Measurements from ENCODE around the gene SRSF10. TPM values are rescaled to one million over a fixed set of nuclear protein-coding genes. Genes with fewer than 3 reads are reported as not detected.

SRSF10 gene
- total RNA-seq: 100 to 1,000 TPM in 1 of 4 donors, 10 to 100 TPM in 3; 80.6 to 105 (median 93.9) TPM
- polyA plus RNA-seq: 10 to 100 TPM; 42.6 to 61.5 (median 55.9) TPM

- DNase-seq: peak; percentile 100
- intact Hi-C loops (cut with DNase I): loop anchor here (2.0 kb wide), 1 partner anchor 35 kb away; no protein-coding TSS in a partner anchor
- H3K27ac ChIP-seq: peak within 1 kb of the TSS; percentile 96 to 100 (median 98)
- no peaks in the 10 kb centered on the region for H3K27me3 ChIP-seq
- TF ChIP-seq EP300 (IDR thresholded peaks at IDR 0.05): peak in 1 of 4 donors; percentile 62
- peak; percentile 99 to 100 (median 100) for TF ChIP-seq POLR2AphosphoS5 (IDR thresholded peaks at IDR 0.05)
- TF ChIP-seq POLR2A (IDR thresholded peaks at IDR 0.05): peak; percentile 99
- TF ChIP-seq, protein P1, sequence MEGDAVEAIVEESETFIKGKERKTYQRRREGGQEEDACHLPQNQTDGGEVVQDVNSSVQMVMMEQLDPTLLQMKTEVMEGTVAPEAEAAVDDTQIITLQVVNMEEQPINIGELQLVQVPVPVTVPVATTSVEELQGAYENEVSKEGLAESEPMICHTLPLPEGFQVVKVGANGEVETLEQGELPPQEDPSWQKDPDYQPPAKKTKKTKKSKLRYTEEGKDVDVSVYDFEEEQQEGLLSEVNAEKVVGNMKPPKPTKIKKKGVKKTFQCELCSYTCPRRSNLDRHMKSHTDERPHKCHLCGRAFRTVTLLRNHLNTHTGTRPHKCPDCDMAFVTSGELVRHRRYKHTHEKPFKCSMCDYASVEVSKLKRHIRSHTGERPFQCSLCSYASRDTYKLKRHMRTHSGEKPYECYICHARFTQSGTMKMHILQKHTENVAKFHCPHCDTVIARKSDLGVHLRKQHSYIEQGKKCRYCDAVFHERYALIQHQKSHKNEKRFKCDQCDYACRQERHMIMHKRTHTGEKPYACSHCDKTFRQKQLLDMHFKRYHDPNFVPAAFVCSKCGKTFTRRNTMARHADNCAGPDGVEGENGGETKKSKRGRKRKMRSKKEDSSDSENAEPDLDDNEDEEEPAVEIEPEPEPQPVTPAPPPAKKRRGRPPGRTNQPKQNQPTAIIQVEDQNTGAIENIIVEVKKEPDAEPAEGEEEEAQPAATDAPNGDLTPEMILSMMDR (IDR thresholded peaks at IDR 0.05): peak in 1 of 4 experiments; percentile 33
- H3K4me1 ChIP-seq: peaks cover 0 to 63% (median 53%) of the 10 kb centered on the region in 4 donors
- H3K4me3 ChIP-seq: peak within 1 kb of the TSS; percentile 80 to 97 (median 86)
- no peaks in the 10 kb centered on the region for H3K36me3 ChIP-seq
- no peaks in the 10 kb centered on the region for H3K9me3 ChIP-seq
- 1% methylated on average over 84 of the region's 84 CpGs for WGBS, 2 donors
Measured at GRCh38 chr1:23979881-23980727, at the start of gene SRSF10. SRSF10 (minus strand) TSS chr1:23980327; CDS start chr1:23980255, 72 bp downstream.

DNA sequence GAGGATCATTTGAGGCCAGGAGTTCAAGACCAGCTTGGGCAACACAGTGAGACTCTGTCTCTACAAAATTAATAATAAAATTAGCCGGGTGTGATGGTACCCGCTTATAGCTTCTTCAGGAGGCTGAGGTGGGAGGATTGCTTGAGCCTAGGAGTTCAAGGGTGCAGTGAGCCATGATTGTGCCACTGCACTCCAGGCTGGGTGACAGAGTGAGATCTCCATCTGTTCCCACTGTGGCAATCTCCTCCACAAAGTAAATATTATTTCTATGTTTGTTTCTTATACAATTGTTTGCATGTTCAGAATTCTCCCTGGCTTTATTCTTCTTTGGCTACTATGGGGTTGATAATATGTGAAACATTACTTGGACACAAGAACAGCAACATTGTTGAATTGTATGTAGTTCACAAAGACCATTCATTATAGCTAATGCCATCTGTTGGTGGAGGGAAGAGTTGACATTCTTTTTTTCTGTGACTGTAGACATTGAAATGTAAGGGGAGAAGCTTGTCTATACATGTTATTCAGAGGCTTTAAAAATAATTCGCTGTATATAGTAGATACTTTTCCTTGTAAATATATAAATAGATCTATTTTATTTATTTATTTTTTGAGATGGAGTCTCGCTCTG lies 47.8 kb upstream of the SRSF10 start:
- H3K9me3 ChIP-seq: no peaks in the 10 kb centered on the region

DNA sequence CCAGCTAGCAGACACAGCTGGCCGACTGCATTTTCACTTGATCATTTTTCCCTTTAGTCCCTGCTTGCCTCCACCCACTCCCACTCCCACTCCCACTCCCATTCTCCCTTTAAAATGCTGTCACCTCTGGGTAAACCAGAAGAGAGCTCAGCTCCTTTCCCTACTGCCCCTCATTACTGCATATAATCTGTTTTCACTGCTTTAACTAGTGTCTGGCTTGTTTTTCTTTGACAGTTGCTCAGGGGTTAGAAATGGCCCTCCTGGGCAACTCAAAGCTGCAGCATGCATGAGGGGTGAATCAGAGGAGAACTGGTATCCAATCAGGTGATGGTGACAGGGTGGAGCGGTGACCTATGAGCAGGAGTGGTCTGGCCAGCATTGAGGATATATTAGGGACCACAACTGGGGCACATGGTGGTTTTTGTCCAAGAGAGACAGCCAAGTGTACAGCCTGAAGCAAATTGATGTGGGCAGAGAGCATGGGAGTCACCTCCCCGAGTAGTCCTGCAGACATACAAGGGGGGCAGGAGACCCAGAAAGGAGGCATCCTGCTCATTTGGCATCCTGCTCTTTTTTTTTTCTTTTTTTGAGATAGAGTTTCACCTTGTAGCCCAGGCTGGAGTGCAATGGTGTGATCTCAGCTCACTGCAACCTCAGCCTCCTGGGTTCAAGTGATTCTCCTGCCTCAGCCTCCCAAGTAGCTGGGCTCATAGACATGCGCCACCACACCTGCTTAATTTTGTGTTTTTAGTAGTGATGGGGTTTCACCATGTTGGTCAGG lies 42.6 kb upstream of the SRSF10 start:
- intact Hi-C loops (cut with DNase I): loop anchor here (2.0 kb wide), 1 partner anchor 64 kb away; the partner anchor contains the start of gene PNRC2
- Histone ChIP-seq H3K4me1 (peaks cover 0 to 60% (median 58%) of the 10 kb centered on the region in 4 donors), H3K4me3 (no peak overlapping the region), H3K27me3 (no peaks in the 10 kb centered on the region), H3K9me3 (no peaks in the 10 kb centered on the region), H3K36me3 (no peaks in the 10 kb centered on the region), H3K27ac (peak overlapping the region; percentile 80 to 96 (median 88))
- 67 to 84% methylated on average over 4 of the region's 4 CpGs for whole genome bisulfite sequencing, 2 donors
- DNase-seq: no peak
- TF ChIP-seq, protein P1 (IDR thresholded peaks at IDR 0.05): no peak
- TF ChIP-seq EP300 (IDR thresholded peaks at IDR 0.05): no peak
- TF ChIP-seq POLR2A (IDR thresholded peaks at IDR 0.05): no peak
- peak in 3 of 4 donors; percentile 22 to 57 (median 45) for TF ChIP-seq POLR2AphosphoS5 (IDR thresholded peaks at IDR 0.05)

More for the DNA sequence above, 47.8 kb upstream of the SRSF10 start:
- TF ChIP-seq, protein P1 (IDR thresholded peaks at IDR 0.05): peak in 3 of 4 experiments; percentile 51 to 57 (median 53)
- TF ChIP-seq POLR2A (IDR thresholded peaks at IDR 0.05) (no peak), POLR2AphosphoS5 (IDR thresholded peaks at IDR 0.05) (peak in 1 of 4 donors; percentile 22)
- intact Hi-C loops (cut with DNase I): loop anchor here (5.0 kb wide), 1 partner anchor 161 kb away; the partner anchor contains the start of gene FUCA1
- 69 to 85% methylated on average over 4 of the region's 4 CpGs for WGBS, 2 donors
- Histone ChIP-seq H3K4me1 (peaks cover 0 to 12% (median 9%) of the 10 kb centered on the region in 4 donors), H3K27me3 (no peaks in the 10 kb centered on the region), H3K27ac (peak overlapping the region in 1 of 4 donors; percentile 37), H3K36me3 (no peaks in the 10 kb centered on the region), H3K4me3 (no peak overlapping the region)
- no peak for DNase-seq
